CD4-positive, alpha-beta T cell treated with Interferon alpha-2 for 1 hour (primary cell): ENCODE results near the gene NAGPA.
A peak's percentile ranks its signal among the peaks of the same experiment; 100 is the strongest.
"Not testable (repeated sequence)": the region's sequence is repeated elsewhere in the genome, so short reads cannot be mapped to it uniquely, and the experiment has no call there.

Experiments used
- DNase-seq, 2 donors: peaks; one replicate each; pipeline ENCODE4 v3.0.0-alpha.2; 2020 to 2022

The NAGPA gene

DNA sequence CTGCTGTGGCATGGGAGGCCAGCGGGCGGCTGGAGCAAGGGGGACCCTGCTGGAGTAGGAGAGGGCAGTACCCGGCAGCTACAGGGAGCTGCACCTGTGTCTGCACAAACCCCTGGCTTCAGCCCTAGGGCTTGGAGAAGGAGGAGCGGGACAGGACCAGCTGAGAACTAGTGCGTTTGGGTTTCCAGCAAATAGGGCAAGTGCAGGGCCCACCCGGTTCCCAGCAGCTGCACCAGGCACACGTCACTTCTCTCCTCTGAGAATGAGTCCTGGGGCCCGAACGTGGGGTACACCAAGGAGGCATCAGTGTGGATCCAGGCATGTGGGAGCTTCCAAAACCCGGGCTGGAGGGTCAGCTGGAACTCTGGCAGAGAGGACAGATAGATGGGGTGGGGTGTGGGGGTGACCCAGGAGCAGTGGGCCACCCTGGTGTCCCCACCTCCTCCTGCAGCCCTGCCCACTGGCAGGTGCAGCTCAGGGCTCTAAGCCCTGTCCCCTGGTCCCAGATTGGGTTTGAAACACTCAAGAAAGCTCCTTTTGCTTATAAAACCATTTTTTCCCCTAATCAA is 26.4 kb upstream of the NAGPA start:
- DNase-seq: no peak

GRCh38 chr16:5059386-5060072 is 25.8 kb upstream of the NAGPA start:
- no peak for DNase-seq

DNA sequence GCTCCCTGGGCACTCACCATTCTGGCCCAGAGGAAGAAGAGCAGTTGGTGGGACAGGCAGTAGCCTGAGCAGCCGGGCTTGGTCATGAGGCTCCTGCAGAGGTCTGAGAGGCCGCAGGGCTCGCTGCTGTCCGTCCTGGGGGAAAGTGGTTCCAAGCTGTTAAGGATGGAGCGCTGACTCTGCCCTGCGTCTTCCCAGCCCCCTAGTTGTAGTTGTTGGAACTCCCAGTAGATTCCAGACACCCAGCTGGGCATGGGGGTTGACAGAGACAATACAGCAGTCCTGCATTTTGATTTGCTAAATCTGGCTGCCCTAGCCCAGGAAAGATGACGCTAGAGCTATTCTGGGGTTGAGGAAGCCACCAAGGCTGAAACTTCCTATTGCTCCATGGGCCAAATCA is 24.7 kb upstream of the NAGPA start:
- DNase-seq: no peak

GRCh38 chr16:5056352-5056751 is 22.6 kb upstream of the NAGPA start:
- DNase-seq: peak; percentile 33 to 41

GRCh38 chr16:5054876-5055865 is 21.4 kb upstream of the NAGPA start:
- DNase-seq: no peak

GRCh38 chr16:5046914-5047313 is 13.2 kb upstream of the NAGPA start:
- DNase-seq: no peak

- no peak for DNase-seq
Measured at GRCh38 chr16:5045499-5046115, 11.9 kb upstream of the NAGPA start.

- DNase-seq: not testable (repeated sequence)
Measured at GRCh38 chr16:5044581-5044980, 10.8 kb upstream of the NAGPA start.

GRCh38 chr16:5044011-5044540 is 10.3 kb upstream of the NAGPA start:
- DNase-seq: no peak

- no peak for DNase-seq
Measured at GRCh38 chr16:5042574-5043171, 8.9 kb upstream of the NAGPA start.

DNA sequence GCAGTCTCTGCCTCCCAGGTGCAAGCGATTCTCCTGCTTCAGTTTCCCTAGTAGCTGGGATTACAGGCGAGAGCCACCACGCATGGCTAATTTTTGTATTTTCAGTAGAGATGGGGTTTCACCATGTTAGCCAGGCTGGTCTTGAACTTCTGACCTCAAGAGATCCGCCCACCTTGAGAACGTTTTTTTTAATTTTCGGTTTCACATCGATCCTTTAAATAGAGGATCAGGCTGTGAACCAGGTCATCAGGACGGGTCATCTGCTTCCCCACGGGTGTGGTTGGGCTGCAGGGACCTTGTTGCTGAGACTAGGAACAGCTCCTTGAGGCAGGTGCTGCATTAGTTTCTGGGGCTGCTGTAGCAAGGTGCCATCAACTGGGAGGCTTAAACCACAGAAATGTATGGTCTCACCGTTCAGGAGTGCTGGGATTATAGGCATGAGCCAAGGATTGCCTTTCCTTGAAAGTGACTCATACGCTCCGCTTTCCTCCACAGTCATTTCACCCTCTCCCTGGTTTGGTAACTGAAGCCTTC is 7.9 kb upstream of the NAGPA start:
- no peak for DNase-seq

DNA sequence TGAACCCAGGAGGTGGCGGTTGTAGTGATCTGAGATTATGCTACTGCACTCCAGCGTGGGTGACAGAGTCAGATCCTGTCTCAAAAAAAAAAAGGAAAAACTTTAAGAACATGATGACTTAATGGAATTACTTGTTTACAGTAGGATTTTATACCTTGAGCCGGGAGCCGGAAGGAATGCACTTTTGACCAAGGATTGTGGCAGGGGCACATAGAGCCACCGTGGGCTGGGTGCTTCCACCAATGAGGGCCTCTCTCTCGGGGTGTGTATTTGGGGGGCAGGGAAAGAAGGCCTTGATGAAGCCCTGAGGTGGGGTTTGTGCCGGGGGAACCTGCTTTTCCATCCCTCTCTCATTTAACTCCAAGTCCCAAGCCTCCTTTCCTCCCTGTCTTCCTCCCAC is 6.7 kb upstream of the NAGPA start:
- DNase-seq: no peak

DNA sequence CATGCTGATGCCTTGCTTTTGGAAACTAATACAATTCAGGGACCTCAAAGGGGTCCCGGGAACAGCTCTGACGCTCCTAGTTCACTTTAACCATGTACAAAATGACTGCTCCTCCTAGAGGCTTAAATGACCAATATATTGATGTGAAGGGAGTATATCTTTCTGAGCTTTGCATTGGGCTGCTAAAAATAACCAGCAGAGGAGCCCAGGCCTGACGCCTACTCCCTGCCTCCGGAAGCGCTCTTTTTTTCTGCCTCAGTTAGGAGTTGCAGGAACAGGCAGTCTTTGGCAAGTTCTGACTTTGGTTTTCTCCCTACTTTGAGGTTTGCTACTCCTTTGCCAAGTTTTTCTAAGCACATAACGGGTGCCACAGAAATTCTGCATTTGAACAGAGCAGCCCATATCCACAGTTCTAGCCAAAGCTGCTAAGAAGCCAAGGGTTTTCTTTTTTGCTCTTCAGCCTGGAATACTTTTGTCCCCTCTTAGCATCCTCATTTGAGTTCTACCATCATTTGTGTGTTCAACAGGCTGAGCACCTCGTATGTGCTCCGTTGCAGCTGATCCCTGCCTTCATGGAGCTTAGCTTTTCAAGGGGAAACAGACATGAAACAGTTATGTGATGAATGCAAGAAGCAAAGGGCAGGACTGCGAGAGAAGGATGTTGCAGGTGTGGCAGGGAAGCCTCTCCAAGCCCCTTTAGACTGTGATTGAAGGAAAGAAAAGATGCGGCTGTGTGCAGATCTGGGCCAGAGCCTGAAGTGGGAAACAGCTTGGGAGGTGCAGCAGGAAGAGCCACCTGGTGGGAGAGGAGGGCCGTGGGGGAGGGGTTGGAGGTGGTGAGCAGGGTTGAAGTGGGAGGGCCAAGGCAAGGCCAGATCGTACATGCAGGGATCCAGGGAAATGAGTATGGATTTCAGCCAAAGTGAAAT is 2.8 kb upstream of the NAGPA start:
- DNase-seq: no peak

DNA sequence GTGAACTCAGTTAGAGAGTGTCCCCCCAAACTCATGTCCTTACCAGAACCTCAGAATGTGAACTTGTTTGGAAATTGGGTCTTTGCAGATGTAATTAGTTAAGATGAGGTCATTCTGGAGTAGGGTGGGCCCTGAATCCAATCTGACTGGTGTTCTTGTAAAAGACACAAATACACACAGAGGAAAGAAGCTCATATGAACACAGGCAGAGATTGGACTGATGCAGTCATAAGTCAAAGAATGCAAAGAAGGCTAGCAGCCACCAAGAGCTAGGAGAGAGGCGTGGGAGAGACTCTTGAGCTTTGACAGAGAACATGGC is 2.1 kb upstream of the NAGPA start:
- DNase-seq: no peak

DNA sequence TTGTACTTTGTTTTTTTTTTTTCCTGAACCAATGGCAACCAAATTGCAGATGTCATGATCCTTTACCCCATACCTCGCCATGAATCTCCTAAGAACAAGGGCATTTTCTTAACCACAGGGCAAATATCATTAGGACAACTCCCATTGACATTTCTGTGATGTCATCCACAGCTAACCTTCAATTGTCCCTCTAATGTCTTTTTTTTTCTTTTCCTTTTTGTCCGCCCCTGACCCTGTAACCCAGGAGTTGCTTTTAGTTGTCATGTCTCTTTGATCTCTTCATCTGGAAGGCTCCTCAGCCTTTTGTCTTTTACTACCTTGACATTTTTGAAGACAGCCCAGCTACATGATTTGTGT is 410 bp upstream of the NAGPA start:
- no peak for DNase-seq

GRCh38 chr16:5032748-5033167 is 977 bp downstream of the NAGPA start:
- DNase-seq: no peak

DNA sequence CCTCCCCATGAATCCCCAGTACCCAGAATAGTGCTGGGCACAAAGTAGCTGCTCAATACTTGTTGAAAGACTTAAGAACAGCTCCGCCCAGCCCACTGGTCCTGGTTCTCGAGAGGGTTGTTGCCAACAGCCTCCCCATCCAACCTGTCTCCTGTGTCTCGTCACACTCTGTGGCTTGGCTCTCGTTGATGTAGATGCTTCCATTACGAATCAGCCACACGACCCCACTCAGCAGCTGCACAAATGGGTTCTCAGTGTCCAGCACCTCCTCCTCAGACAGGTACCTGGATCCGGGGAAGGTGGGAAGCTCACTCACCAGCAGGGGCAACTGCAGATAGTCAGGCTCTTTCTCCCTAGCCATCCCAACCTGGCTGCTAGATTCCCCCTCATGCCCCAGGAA is 2.1 kb downstream of the NAGPA start:
- DNase-seq: no peak

DNA sequence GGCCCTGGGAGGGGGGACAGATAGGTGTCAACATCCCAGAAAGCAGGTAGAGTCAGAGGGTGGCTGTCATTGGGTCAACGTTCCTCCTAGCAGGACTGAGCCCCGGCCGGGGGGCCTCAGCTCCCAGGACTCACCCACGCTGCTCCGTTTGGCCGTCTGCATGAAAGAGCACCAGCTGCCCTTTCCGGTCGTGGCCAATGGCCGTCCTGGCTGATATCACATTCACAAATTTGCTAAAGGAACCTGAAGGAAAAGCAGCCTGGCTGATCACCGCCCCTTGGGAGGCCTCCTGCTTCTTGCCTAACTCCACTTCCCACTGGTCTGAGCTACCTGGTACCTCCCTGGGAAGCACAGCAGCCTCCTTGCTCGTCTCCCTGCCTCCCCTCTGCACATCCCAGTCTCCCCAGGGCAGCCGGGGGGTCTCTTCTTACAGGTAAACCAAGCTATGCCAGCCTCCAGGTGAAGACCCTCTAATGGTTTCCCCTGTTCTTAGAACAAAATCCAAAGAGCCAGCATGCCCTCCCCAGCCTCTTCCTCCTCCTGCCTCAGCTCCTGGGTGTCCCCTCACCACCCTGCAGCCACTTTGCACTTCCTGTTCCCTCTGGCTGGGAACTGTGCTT is 3.4 kb downstream of the NAGPA start:
- no peak for DNase-seq

GRCh38 chr16:5028950-5029475 is 4.7 kb downstream of the NAGPA start:
- DNase-seq: no peak

DNA sequence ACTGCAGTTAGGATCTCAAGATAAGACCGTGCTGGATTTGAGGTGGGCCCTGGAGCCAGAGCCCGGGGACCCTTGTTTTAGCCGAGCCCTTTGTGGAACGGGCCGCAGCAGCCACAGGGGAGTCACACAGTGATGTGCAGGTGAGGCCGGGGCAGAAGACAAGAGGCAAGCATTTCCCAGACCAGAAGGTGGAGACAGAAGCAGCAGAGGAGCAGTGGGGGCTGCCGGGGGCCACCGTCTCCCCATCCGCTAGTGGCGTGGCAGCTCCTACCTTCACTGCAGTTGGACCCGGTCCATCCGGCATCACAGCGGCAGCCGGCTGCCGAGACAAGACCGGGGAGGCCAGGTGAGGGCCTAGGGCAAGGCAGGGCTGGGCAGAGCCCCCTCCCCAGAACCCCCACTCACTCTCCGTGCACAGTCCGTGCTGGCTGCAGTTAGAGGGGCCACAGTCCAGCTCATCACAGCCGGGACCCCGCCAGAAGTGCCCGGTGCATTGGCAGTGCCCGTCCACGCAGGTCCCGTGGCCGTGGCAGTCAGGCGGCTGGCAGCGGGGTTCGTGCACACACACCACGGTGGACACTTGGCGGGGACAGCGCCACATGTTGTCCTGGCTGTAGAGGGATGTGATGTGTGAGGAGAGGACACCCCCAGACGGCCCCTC is 6.0 kb downstream of the NAGPA start:
- no peak for DNase-seq
